H1 (cell line): Measurements from ENCODE around the gene ANAPC15. TPM values are rescaled to one million over a fixed set of nuclear protein-coding genes. Genes with fewer than 3 reads are reported as not detected.

ENCODE experiments used
- CBX8 ChIP-seq: fragments of 300-800, 300-1000 bp; sonication (generic); IDR thresholded peaks from 2 replicates; pipeline ENCODE4 v1.7.1; 2016; ENCODE audit warnings: low read depth, low read length, borderline replicate concordance
- POLR2AphosphoS5 ChIP-seq: IDR thresholded peaks from 2 replicates; pipeline ENCODE4 v1.6.1; 2011; ENCODE audit warnings: low read depth, low read length
- SP4 ChIP-seq: IDR thresholded peaks from 2 replicates; pipeline ENCODE4 v1.6.1; 2012; ENCODE audit warnings: low read length, inconsistent platforms
- polyA plus RNA-seq, 7 experiments: library from polyadenylated mRNA; depleted of rRNA in 3 of 7; stranded (reverse) in 5 of 7; unstranded in 2 of 7; fragments of >200 nt in 5 of 7; fragments of 200-250 nt in 2 of 7; gene quantifications; 1 replicate in 5 of 7; 2 replicates in 1 of 7; 4 replicates in 1 of 7; pipeline versions ENCODE4 v1.2.1 to v1.2.3, GENCODE V29; 2011 to 2013; ENCODE audit warnings: missing spikeins in 2 of 7, mixed read lengths in 2 of 7
- total RNA-seq: library from RNA; stranded (reverse); fragmentation: NEBNext Ultra II Directional; extraction: Animal tissue kit (Norgen Biotek cat#: 25700); gene quantifications from 2 replicates; pipeline ENCODE4 v1.2.1, GENCODE V29; 2021
- TF ChIP-seq, protein P1 (sequence below), 3 experiments: IDR thresholded peaks; 1 replicate in 2 of 3; 2 replicates in 1 of 3; pipeline versions ENCODE4 v1.5.1 to v1.6.1; 2011; ENCODE audit warnings: low read length in 3 of 3, mild to moderate bottlenecking in 3 of 3, inconsistent platforms in 2 of 3, low read depth in 1 of 3, moderate library complexity in 1 of 3; ENCODE audit not compliant: insufficient read depth in 1 of 3; ENCODE audit errors: control extremely low read depth in 1 of 3

The ANAPC15 gene
- total and polyA plus RNA-seq, 2 of the 8 experiments (the other 6 are each of a cell fraction or from before 2014, with no cell fraction given): 66.2 to 74.9 TPM

DNA sequence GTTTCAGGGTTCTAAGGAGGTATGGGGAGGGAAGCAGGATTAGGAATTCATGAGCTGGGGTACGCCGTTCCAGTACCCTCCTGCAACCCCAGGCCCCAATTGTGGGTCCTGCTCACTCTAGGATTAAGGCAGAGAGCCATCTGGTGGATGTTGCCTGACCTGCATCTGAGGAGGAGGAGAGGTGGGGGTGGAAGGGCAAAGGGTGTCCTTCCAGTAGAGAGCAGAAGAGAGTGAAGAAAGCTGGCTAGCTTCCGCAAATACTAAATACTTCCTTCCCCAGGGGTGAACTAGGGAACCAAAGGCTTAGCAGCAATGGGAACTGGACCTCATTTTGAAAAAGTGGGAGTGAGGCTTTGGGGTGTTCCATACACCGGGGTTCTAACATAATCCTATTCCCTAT lies 21.2 kb downstream of the ANAPC15 start (continued):
- TF ChIP-seq, protein P1, sequence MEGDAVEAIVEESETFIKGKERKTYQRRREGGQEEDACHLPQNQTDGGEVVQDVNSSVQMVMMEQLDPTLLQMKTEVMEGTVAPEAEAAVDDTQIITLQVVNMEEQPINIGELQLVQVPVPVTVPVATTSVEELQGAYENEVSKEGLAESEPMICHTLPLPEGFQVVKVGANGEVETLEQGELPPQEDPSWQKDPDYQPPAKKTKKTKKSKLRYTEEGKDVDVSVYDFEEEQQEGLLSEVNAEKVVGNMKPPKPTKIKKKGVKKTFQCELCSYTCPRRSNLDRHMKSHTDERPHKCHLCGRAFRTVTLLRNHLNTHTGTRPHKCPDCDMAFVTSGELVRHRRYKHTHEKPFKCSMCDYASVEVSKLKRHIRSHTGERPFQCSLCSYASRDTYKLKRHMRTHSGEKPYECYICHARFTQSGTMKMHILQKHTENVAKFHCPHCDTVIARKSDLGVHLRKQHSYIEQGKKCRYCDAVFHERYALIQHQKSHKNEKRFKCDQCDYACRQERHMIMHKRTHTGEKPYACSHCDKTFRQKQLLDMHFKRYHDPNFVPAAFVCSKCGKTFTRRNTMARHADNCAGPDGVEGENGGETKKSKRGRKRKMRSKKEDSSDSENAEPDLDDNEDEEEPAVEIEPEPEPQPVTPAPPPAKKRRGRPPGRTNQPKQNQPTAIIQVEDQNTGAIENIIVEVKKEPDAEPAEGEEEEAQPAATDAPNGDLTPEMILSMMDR (IDR thresholded peaks at IDR 0.05; ENCODE audit: control extremely low read depth in 1 of 3, insufficient read depth in 1 of 3, low read depth in 1 of 3, low read length in 3 of 3): peak; percentile 93 to 96 (median 95)
- peak; percentile 52; the same call in 1 of the 2 replicates for TF ChIP-seq SP4
- TF ChIP-seq CBX8: no peak
- TF ChIP-seq POLR2AphosphoS5: 0 out of 2 replicates have a peak, but pooled peaks have one; percentile 43
